CD14-positive monocyte (primary cell): ENCODE data around the gene GPR4. TPM values are rescaled to one million over a fixed set of nuclear protein-coding genes. Genes with fewer than 3 reads are reported as not detected.

ENCODE experiments used
- DNase-seq, 3 donors: peaks; one replicate each; pipeline ENCODE4 v3.0.0-alpha.2; 2011 to 2022
- H2AFZ ChIP-seq: 2 replicates; pipeline ENCODE4 v1.6.0; 2012; ENCODE audit warnings: mild to moderate bottlenecking, low read depth, low read length, inconsistent platforms; ENCODE audit not compliant: insufficient read depth, poor library complexity, severe bottlenecking
- H3K27ac ChIP-seq, 2 donors: 1 replicate in 1 of 2; 2 replicates in 1 of 2; pipeline ENCODE4 v1.5.1; 2012 to 2013; ENCODE audit warnings: low read length in 2 of 2, control low read depth in 1 of 2, inconsistent platforms in 1 of 2, low read depth in 1 of 2, mild to moderate bottlenecking in 1 of 2
- H3K27me3 ChIP-seq, 2 donors: one replicate each; pipeline versions ENCODE4 v1.6.0 to v1.6.1; 2011 to 2013; ENCODE audit warnings: low read length in 2 of 2; ENCODE audit not compliant: control insufficient read depth in 2 of 2, insufficient read depth in 2 of 2
- H3K36me3 ChIP-seq, 2 donors: replicated peaks in 1 of 2; 1 replicate in 1 of 2; 2 replicates in 1 of 2; pipeline versions ENCODE4 v1.5.1 to v1.6.1; 2012 to 2013; ENCODE audit warnings: low read length in 2 of 2, control low read depth in 1 of 2, inconsistent platforms in 1 of 2, mild to moderate bottlenecking in 1 of 2; ENCODE audit not compliant: insufficient read depth in 2 of 2, control insufficient read depth in 1 of 2
- H3K4me1 ChIP-seq, 2 donors: 1 replicate in 1 of 2; 2 replicates in 1 of 2; pipeline versions ENCODE4 v1.5.1 to v1.6.1; 2012 to 2013; ENCODE audit warnings: low read length in 2 of 2, control low read depth in 1 of 2, inconsistent platforms in 1 of 2, mild to moderate bottlenecking in 1 of 2, moderate library complexity in 1 of 2; ENCODE audit not compliant: insufficient read depth in 2 of 2, control insufficient read depth in 1 of 2
- H3K4me2 ChIP-seq: replicated peaks from 2 replicates; pipeline ENCODE3; 2012; ENCODE audit warnings: low read length, moderate library complexity, mild to moderate bottlenecking; ENCODE audit not compliant: poor library complexity, severe bottlenecking; ENCODE audit errors: extremely low read depth
- H3K4me3 ChIP-seq, 3 experiments: fragments of 200-600 bp in 1 of 3; sonication (generic) in 1 of 3; replicated peaks in 1 of 3; 1 replicate in 2 of 3; 2 replicates in 1 of 3; pipeline ENCODE4 v1.5.1; 2011 to 2013; ENCODE audit warnings: low read length in 3 of 3, mild to moderate bottlenecking in 3 of 3, control low read depth in 2 of 3, low read depth in 2 of 3, inconsistent platforms in 1 of 3, moderate library complexity in 1 of 3
- H3K79me2 ChIP-seq: 2 replicates; pipeline ENCODE4 v1.6.0; 2012; ENCODE audit warnings: mild to moderate bottlenecking, control low read depth, inconsistent platforms, low read length, moderate library complexity; ENCODE audit not compliant: insufficient read depth
- H3K9ac ChIP-seq: 2 replicates; pipeline ENCODE4 v1.6.0; 2017; ENCODE audit warnings: low read length, mild to moderate bottlenecking; ENCODE audit not compliant: insufficient read depth, poor library complexity, severe bottlenecking
- H3K9me3 ChIP-seq, 2 donors: replicated peaks in 1 of 2; 1 replicate in 1 of 2; 2 replicates in 1 of 2; pipeline versions ENCODE4 v1.5.1 to v1.6.1; 2012 to 2013; ENCODE audit warnings: low read length in 2 of 2, control low read depth in 1 of 2; ENCODE audit not compliant: control insufficient read depth in 1 of 2, insufficient read depth in 1 of 2
- H4K20me1 ChIP-seq: 2 replicates; pipeline ENCODE4 v1.6.0; 2012; ENCODE audit warnings: mild to moderate bottlenecking, low read length, control low read depth, moderate library complexity; ENCODE audit not compliant: insufficient read depth
- H3K27ac Mint-ChIP-seq, 7 donors: one replicate each; pipeline ENCODE4 v1.8.0; 2020; ENCODE audit warnings: mild to moderate bottlenecking in 7 of 7, mixed read lengths in 7 of 7, moderate library complexity in 6 of 7, inconsistent platforms in 2 of 7
- H3K27me3 Mint-ChIP-seq, 3 donors: one replicate each; pipeline ENCODE4 v1.8.0; 2021 to 2022; ENCODE audit warnings: low read depth in 3 of 3, mild to moderate bottlenecking in 3 of 3, mixed read lengths in 3 of 3, moderate library complexity in 3 of 3, inconsistent platforms in 1 of 3
- H3K36me3 Mint-ChIP-seq, 2 donors: one replicate each; pipeline ENCODE4 v1.8.0; 2020; ENCODE audit warnings: mixed read lengths in 2 of 2, inconsistent platforms in 1 of 2, mild to moderate bottlenecking in 1 of 2
- H3K4me1 Mint-ChIP-seq: one replicate; pipeline ENCODE4 v1.8.0; 2020; ENCODE audit warnings: mild to moderate bottlenecking, mixed read lengths
- H3K4me3 Mint-ChIP-seq, 2 donors: one replicate each; pipeline ENCODE4 v1.8.0; 2020; ENCODE audit warnings: mild to moderate bottlenecking in 2 of 2, mixed read lengths in 2 of 2, moderate library complexity in 1 of 2
- H3K9me3 Mint-ChIP-seq, 7 donors: one replicate each; pipeline ENCODE4 v1.8.0; 2020 to 2022; ENCODE audit warnings: mixed read lengths in 7 of 7, mild to moderate bottlenecking in 6 of 7, moderate library complexity in 6 of 7, inconsistent platforms in 2 of 7
- WGBS: methylation state at CpG from one replicate; pipeline ENCODE4 v1.1.5; 2013; ENCODE audit warnings: missing lambda C conversion rate; ENCODE audit not compliant: insufficient coverage; 5-methylcytosine and 5-hydroxymethylcytosine counted together
- intact Hi-C, 2 donors: fragments of 100-400 bp; cut with micrococcal nuclease; formaldehyde crosslinking; loops; one replicate each; pipeline versions ENCODE4 v1.15.0 to v1.15.1; 2023
- polyA plus RNA-seq, 3 donors: library from polyadenylated mRNA; depleted of rRNA in 1 of 3; unstranded in 2 of 3; stranded (reverse) in 1 of 3; fragments of 300-500 nt in 2 of 3; fragments of >200 nt in 1 of 3; fragmentation: Illumina TruSeq in 2 of 3; gene quantifications; 1 replicate in 2 of 3; 2 replicates in 1 of 3; pipeline ENCODE4 v1.2.3, GENCODE V29; 2012 to 2021
- TF ChIP-seq, protein P1 (sequence below): fragments of 200-600 bp; IDR thresholded peaks from one replicate; pipeline ENCODE4 v1.8.0; 2022; ENCODE audit warnings: antibody characterized with exemption, mild to moderate bottlenecking

The GPR4 gene
- polyA plus RNA-seq, 3 donors: not detected

DNA sequence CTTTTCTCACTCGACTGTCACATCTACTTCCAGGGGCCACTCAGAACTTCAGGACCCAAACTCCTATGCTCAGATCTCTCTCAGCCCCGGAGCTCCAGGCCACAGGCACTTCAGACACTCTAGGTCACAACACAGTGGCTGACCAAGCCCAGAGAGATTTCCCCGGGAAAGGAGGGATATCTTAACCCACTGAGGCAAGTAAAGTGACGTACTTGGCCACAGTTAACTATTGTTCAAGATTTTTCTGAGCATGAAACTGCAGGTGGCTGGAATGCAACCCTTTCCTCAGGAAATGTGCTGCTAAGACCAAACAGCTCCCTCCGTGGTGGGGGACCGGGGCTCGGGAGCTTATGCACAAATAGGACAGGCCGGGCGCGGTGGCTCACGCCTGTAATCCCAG lies 41.3 kb downstream of the GPR4 start:
- intact Hi-C loops: no loop called here
- DNase-seq: no peak
- TF ChIP-seq, protein P1, sequence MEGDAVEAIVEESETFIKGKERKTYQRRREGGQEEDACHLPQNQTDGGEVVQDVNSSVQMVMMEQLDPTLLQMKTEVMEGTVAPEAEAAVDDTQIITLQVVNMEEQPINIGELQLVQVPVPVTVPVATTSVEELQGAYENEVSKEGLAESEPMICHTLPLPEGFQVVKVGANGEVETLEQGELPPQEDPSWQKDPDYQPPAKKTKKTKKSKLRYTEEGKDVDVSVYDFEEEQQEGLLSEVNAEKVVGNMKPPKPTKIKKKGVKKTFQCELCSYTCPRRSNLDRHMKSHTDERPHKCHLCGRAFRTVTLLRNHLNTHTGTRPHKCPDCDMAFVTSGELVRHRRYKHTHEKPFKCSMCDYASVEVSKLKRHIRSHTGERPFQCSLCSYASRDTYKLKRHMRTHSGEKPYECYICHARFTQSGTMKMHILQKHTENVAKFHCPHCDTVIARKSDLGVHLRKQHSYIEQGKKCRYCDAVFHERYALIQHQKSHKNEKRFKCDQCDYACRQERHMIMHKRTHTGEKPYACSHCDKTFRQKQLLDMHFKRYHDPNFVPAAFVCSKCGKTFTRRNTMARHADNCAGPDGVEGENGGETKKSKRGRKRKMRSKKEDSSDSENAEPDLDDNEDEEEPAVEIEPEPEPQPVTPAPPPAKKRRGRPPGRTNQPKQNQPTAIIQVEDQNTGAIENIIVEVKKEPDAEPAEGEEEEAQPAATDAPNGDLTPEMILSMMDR: no peak
- H3K4me3 ChIP-seq: no peak overlapping the region
- peaks cover 3% of the 10 kb centered on the region for H3K79me2 ChIP-seq
- no peaks in the 10 kb centered on the region for H3K9me3 ChIP-seq
- Mint-ChIP-seq H3K27ac (peak overlapping the region in 2 of 7 donors; percentile 0 to 52), H3K27me3 (no peaks in the 10 kb centered on the region), H3K4me1 (peaks cover 10% of the 10 kb centered on the region), H3K4me3 (no peak overlapping the region), H3K9me3 (peaks cover 0 to 2% (median 0%) of the 10 kb centered on the region in 7 donors), H3K36me3 (peaks cover 11 to 25% of the 10 kb centered on the region in 2 donors)
- WGBS: 94% methylated on average over 3 of the region's 11 CpGs
- no peak overlapping the region for H3K9ac ChIP-seq
- H3K27me3 ChIP-seq: no peaks in the 10 kb centered on the region
- H4K20me1 ChIP-seq: peaks cover 18% of the 10 kb centered on the region
- no peak overlapping the region for H3K27ac ChIP-seq
- H3K4me1 ChIP-seq: no peaks in the 10 kb centered on the region
- H2AFZ ChIP-seq: no peak overlapping the region
- H3K36me3 ChIP-seq: peaks cover 0 to 4% of the 10 kb centered on the region in 2 donors
- no peak overlapping the region for H3K4me2 ChIP-seq

DNA sequence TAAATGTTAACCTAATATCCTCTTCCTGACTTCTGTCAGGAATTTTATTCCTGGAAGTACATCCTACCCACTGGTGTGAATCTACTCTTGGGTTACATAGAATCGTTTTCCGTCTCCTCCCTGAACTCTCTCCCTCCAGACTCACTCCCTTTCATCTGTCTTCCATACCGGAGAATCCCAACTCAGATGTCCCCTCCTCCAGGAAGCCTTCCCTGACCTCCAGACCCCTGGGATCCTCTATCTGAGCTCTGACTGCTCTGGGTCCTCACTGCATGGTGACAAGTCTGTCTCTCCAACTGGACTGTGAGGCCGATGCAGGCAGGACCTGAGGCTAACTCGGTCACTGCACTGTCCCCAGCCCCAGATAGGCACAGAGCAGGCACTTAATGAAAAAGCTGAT lies 42.0 kb downstream of the GPR4 start:
- Histone ChIP-seq H3K27ac (no peak overlapping the region), H4K20me1 (peaks cover 18% of the 10 kb centered on the region), H3K9me3 (no peaks in the 10 kb centered on the region), H3K79me2 (peaks cover 3% of the 10 kb centered on the region), H3K4me2 (no peak overlapping the region), H3K4me3 (no peak overlapping the region), H3K9ac (no peak overlapping the region), H3K27me3 (no peaks in the 10 kb centered on the region), H3K4me1 (no peaks in the 10 kb centered on the region), H3K36me3 (peaks cover 0 to 4% of the 10 kb centered on the region in 2 donors), H2AFZ (no peak overlapping the region)
- Mint-ChIP-seq H3K27ac (peak overlapping the region in 1 of 7 donors; percentile 23), H3K9me3 (peaks cover 0 to 2% (median 0%) of the 10 kb centered on the region in 7 donors), H3K4me3 (no peak overlapping the region), H3K4me1 (peaks cover 10% of the 10 kb centered on the region), H3K27me3 (no peaks in the 10 kb centered on the region), H3K36me3 (peaks cover 11 to 25% of the 10 kb centered on the region in 2 donors)
- TF ChIP-seq, protein P1: no peak
- intact Hi-C loops: no loop called here
- 95% methylated on average over 4 of the region's 5 CpGs for WGBS
- DNase-seq: no peak
